BLaER1 treated with 17β-estradiol and CSF1 and Interleukin-3, amounts not matched to agents 10 nM and 100 nM (cell line): ENCODE measurements around the gene PDLIM7.

Source experiments
- H3K27ac ChIP-seq, 11 experiments: shearing (Covaris generic); formaldehyde crosslinking; 2 replicates each; pipeline ENCODE4 v1.8.1; 2022
- H3K27me3 ChIP-seq, 11 experiments: shearing (Covaris generic); formaldehyde crosslinking; 2 replicates each; pipeline ENCODE4 v1.8.1; 2022
- H3K36me3 ChIP-seq, 11 experiments: shearing (Covaris generic); formaldehyde crosslinking; 2 replicates each; pipeline ENCODE4 v1.8.1; 2022
- H3K4me1 ChIP-seq, 10 experiments: shearing (Covaris generic); formaldehyde crosslinking; 2 replicates each; pipeline ENCODE4 v1.8.1; 2022
- H3K4me2 ChIP-seq, 11 experiments: shearing (Covaris generic); formaldehyde crosslinking; 2 replicates each; pipeline ENCODE4 v1.8.1; 2022
- H3K4me3 ChIP-seq, 10 experiments: shearing (Covaris generic); formaldehyde crosslinking; 2 replicates each; pipeline ENCODE4 v1.8.1; 2022
- H3K9ac ChIP-seq, 11 experiments: shearing (Covaris generic); formaldehyde crosslinking; 2 replicates each; pipeline ENCODE4 v1.8.1; 2022
- H3K9me3 ChIP-seq, 11 experiments: shearing (Covaris generic); formaldehyde crosslinking; replicated peaks in 1 of 11; 2 replicates each; pipeline ENCODE4 v1.8.1; 2022
- H4K20me1 ChIP-seq, 11 experiments: shearing (Covaris generic); formaldehyde crosslinking; 2 replicates each; pipeline ENCODE4 v1.8.1; 2022
- Cebpa-rat ChIP-seq, 11 experiments: shearing (Covaris generic); IDR thresholded peaks; 2 replicates each; pipeline ENCODE4 v1.8.1; 2022

The PDLIM7 gene

DNA sequence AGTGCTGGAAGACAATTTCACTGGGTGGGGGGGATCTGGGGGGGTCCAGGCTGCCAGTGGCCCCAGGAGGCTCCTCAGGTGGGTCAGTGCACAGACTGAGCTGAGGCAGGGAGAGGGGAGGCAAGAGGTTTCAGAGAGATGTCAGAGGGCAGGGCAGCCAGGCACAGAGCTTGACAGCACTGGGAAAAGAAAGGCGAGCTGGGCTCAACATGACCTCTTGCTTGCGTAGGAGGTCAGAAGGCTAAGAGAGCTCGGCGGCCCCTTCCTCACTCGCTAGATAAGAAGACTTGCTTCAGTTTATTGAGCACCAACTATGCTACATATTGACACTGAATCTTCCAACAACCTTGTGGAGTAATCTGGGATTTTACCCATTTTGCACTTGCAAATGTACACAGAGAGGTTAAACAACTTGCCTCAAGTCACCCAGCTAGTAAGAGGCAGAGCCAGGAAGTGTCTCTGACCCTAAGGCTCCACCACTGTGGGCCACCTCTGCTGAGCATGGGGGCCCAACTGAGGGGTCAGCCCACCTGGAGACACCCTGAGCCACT lies 3.5 kb downstream of the PDLIM7 start:
- peaks cover 0 to 9% (median 0%) of the 10 kb centered on the region in 11 experiments; a peak in 4 of 22 replicates for H3K27me3 ChIP-seq
- H3K36me3 ChIP-seq: peaks cover 25 to 54% (median 40%) of the 10 kb centered on the region in 11 experiments; a peak in 21 of 22 replicates
- H3K4me3 ChIP-seq: peak overlapping the region in 2 of 10 experiments; percentile 88 to 89; a peak in 6 of 20 replicates
- peak overlapping the region; percentile 97 to 100 (median 100) for H3K4me2 ChIP-seq
- no peak for TF ChIP-seq Cebpa-rat (IDR thresholded peaks at IDR 0.05)
- no peaks in the 10 kb centered on the region for H3K9me3 ChIP-seq
- peaks cover 24 to 76% (median 46%) of the 10 kb centered on the region in 11 experiments; a peak in 21 of 22 replicates for H4K20me1 ChIP-seq
- H3K4me1 ChIP-seq: peaks cover 81 to 90% (median 87%) of the 10 kb centered on the region in 10 experiments
- H3K9ac ChIP-seq: peak overlapping the region in 10 of 11 experiments; percentile 79 to 91 (median 88); a peak in 18 of 22 replicates
- H3K27ac ChIP-seq: peak overlapping the region in 10 of 11 experiments; percentile 70 to 93 (median 88); a peak in 20 of 22 replicates

DNA sequence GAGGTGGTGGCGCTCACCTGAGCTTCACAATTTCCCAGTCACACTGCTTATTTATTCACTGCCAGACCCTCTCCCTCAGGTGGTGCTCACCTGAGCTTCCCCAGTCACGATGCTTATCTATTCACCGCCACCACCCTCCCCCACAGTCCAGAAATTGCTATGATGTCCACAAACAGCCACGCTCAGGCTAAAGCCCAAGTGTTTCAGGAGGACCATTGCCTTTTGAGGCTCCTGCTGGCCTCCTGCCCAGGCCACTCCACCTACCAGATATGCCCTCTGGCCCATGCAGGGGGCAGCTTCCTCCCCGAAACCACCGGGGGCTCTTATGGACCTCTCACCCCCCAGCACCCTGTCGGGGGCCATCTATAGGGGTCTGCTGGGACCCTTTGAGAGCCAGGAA lies 4.6 kb downstream of the PDLIM7 start:
- peaks cover 33 to 65% (median 50%) of the 10 kb centered on the region in 11 experiments for H3K36me3 ChIP-seq
- H3K4me1 ChIP-seq: peaks cover 71 to 89% (median 86%) of the 10 kb centered on the region in 10 experiments
- no peak overlapping the region for H3K4me3 ChIP-seq
- TF ChIP-seq Cebpa-rat (IDR thresholded peaks at IDR 0.05): no peak
- no peaks in the 10 kb centered on the region for H3K27me3 ChIP-seq
- H3K9me3 ChIP-seq: no peaks in the 10 kb centered on the region
- peak overlapping the region in 10 of 11 experiments; percentile 70 to 93 (median 88); a peak in 18 of 22 replicates for H3K27ac ChIP-seq
- peaks cover 31 to 82% (median 54%) of the 10 kb centered on the region in 11 experiments for H4K20me1 ChIP-seq
- H3K4me2 ChIP-seq: peak overlapping the region; percentile 97 to 100 (median 100); a peak in 20 of 22 replicates
- H3K9ac ChIP-seq: peak overlapping the region in 9 of 11 experiments; percentile 84 to 91 (median 89); a peak in 15 of 22 replicates

DNA sequence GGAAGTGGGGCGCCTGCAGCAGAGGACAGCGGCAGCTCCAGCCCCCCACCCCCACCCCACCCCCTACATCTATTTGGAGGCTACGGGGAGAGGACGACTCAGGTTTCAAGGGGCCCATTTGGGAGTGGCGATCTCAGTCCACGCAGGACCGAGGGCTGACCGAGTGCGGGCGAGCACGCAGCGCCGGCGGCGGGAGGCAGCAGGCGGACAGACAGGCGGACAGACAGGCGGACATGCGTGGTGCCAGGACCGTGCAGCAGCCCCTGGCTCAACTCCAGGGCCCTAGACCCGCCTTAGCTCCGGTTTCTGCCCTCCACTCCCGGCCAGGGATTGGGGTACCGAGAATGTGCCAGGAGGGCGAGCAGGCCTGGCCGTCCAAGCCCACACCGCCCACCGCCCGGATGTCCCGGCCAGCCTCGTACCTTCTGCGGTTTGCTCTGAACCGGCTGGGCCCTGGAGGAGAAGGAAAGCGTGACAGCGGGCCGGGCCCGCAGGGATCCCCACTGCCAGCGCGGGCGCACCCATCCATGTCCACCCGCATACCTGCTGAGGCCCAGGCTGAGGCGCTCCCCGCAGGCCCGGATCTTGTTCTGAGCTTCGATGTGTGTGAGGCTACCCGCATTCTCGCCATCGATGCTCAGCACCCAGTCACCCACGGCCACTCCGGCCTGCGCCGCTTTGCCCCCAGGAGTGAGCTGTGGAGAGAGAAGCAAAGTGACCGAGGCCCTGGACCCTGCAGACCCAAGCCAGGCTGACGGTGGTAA lies 5.2 kb downstream of the PDLIM7 start:
- Histone ChIP-seq H3K27ac (peak overlapping the region in 9 of 11 experiments; percentile 84 to 93 (median 90); a peak in 17 of 22 replicates), H3K4me1 (peaks cover 71 to 90% (median 84%) of the 10 kb centered on the region in 10 experiments), H3K36me3 (peaks cover 40 to 71% (median 57%) of the 10 kb centered on the region in 11 experiments), H4K20me1 (peaks cover 31 to 86% (median 60%) of the 10 kb centered on the region in 11 experiments), H3K27me3 (no peaks in the 10 kb centered on the region), H3K4me2 (peak overlapping the region in 10 of 11 experiments; percentile 35 to 100 (median 100); a peak in 15 of 22 replicates), H3K4me3 (no peak overlapping the region), H3K9ac (peak overlapping the region in 8 of 11 experiments; percentile 86 to 91 (median 90); a peak in 10 of 22 replicates), H3K9me3 (no peaks in the 10 kb centered on the region)
- TF ChIP-seq Cebpa-rat (IDR thresholded peaks at IDR 0.05): no peak

DNA sequence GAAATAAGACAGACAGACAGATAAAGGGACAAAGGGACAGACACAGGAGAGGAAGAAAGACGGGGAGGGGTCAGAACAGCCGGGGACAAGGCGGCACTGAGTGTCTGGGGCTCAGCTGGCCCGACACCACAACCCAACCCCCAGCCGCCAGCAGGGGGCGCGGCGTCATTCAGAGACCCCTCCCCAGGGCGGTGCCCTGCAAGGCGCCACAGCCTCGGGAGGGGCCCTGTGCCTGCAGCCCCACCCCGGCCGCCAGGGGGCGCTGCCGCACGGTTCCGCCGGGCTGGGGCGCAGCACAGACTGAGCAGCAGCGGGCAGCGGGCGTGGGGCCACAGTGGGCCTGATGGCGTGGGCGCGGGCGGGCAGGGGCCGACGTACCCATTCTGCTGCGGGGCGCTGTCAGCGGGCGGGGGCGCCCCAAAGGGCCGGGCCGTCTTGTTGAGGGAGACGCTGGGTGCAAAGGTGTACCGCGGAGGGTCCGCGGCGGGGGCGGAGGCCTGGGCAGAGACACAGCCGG lies 5.9 kb downstream of the PDLIM7 start:
- Histone ChIP-seq H3K4me1 (peaks cover 69 to 90% (median 82%) of the 10 kb centered on the region in 10 experiments), H3K27ac (peak overlapping the region in 8 of 11 experiments; percentile 49 to 82 (median 68); a peak in 16 of 22 replicates), H3K36me3 (peaks cover 45 to 78% (median 63%) of the 10 kb centered on the region in 11 experiments), H3K9me3 (no peaks in the 10 kb centered on the region), H4K20me1 (peaks cover 29 to 91% (median 63%) of the 10 kb centered on the region in 11 experiments), H3K27me3 (no peaks in the 10 kb centered on the region), H3K4me2 (peak overlapping the region; percentile 74 to 97 (median 83); a peak in 21 of 22 replicates), H3K4me3 (peak overlapping the region in 4 of 10 experiments; percentile 7 to 43 (median 32); a peak in 2 of 20 replicates), H3K9ac (peak overlapping the region in 8 of 11 experiments; percentile 31 to 76 (median 62); a peak in 13 of 22 replicates)
- no peak for TF ChIP-seq Cebpa-rat (IDR thresholded peaks at IDR 0.05)

DNA sequence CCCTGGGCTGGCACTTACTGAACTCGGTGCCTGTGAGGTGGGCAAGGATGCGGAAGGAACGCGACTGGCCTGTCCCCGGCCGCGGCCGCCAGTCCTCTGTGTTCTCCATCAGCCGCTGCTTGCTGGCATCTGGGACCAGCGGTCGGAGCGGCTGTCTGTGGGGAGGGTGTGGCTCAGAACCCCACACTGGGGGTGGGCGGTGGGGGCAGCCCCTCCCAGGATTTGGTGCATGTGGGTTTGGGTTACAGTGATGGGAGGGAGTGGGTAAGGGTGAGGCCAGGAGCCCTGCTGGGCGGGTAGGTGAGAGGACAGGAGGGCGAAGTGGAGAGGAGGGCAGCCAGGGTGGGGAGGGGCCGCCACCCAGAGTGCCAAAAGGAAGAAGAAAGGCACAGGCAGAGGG lies 6.4 kb downstream of the PDLIM7 start:
- Histone ChIP-seq H3K9ac (peak overlapping the region in 8 of 11 experiments; percentile 31 to 76 (median 62); a peak in 16 of 22 replicates), H3K4me1 (peaks cover 64 to 85% (median 77%) of the 10 kb centered on the region in 10 experiments), H4K20me1 (peaks cover 24 to 91% (median 63%) of the 10 kb centered on the region in 11 experiments), H3K27ac (peak overlapping the region in 8 of 11 experiments; percentile 49 to 82 (median 68); a peak in 16 of 22 replicates), H3K36me3 (peaks cover 48 to 82% (median 68%) of the 10 kb centered on the region in 11 experiments), H3K9me3 (no peaks in the 10 kb centered on the region), H3K4me2 (peak overlapping the region; percentile 74 to 97 (median 83)), H3K4me3 (peak overlapping the region in 6 of 10 experiments; percentile 7 to 43 (median 32); a peak in 7 of 20 replicates), H3K27me3 (no peaks in the 10 kb centered on the region)
- TF ChIP-seq Cebpa-rat (IDR thresholded peaks at IDR 0.05): no peak

DNA sequence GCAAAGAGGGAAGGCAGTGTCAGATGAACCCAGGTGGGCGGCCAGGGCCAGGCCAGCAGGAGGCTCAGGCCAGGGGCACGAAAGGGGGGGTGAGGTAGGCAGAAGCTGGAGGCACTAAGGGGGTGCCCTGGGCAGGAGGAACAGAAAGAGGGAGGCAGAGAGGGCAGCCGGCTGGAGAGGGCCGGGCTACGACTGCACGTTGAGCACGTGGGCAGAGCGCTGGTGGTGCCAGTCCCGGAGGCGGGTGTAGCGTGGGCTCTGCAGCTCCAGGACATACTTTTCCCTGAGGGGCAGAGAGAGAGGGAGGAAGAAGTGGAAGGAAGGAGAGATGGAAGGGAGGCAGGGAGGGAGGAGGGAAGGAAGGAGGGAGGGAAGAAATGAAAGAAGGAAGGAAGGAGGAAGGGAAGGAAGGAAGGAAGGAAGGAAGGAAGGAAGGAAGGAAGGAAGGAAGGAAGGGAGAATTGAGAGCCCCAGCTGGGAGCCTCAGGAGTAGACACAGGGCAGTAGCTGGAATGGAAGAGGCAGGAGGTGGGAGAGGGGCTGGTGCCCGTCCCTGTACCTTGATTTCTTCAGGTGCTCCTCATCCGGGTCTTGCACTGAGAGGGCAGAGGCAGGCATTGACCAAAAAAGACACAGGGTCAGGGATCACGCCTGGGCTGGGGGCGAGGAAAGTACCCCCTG lies 7.0 kb downstream of the PDLIM7 start:
- no peaks in the 10 kb centered on the region for H3K27me3 ChIP-seq
- no peaks in the 10 kb centered on the region for H3K9me3 ChIP-seq
- H3K4me2 ChIP-seq: peak overlapping the region; percentile 74 to 97 (median 83)
- peak overlapping the region in 6 of 10 experiments; percentile 7 to 43 (median 32); a peak in 8 of 20 replicates for H3K4me3 ChIP-seq
- peak overlapping the region in 9 of 11 experiments; percentile 2 to 76 (median 60); a peak in 15 of 22 replicates for H3K9ac ChIP-seq
- peak overlapping the region in 9 of 11 experiments; percentile 1 to 82 (median 66); a peak in 16 of 22 replicates for H3K27ac ChIP-seq
- peaks cover 58 to 83% (median 74%) of the 10 kb centered on the region in 10 experiments for H3K4me1 ChIP-seq
- H3K36me3 ChIP-seq: peaks cover 53 to 82% (median 72%) of the 10 kb centered on the region in 11 experiments
- no peak for TF ChIP-seq Cebpa-rat (IDR thresholded peaks at IDR 0.05)
- peaks cover 19 to 91% (median 60%) of the 10 kb centered on the region in 11 experiments; a peak in 21 of 22 replicates for H4K20me1 ChIP-seq

DNA sequence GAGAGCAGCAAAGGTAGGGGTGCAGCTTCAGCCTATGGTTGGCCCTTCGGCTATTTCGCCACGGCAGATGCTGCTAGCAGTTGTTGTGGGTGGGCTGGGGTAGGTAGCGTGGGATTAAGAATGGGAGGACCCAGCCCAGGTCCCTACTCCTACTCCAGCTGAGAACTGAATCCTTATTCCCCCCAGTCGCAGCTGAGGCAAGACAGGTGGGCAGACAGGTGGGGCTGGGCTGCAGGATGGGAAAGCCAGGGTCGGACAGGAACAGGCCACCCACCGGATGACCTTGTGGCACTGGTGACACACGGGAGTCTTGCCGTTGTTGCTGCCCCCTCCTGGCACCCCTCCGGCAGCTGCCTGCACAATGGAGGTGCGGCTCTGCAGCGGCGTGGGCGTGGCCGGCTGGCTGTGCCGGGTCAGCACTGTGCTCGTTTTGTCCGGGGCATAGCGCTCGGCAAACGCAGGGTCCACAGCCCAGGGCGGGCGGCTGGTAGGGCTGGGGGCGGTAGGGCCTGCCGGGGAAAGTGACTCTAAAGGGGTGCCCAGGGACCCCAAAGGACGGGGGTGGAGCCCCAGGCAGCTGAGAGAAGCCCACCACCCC lies 8.2 kb downstream of the PDLIM7 start:
- peak overlapping the region in 2 of 10 experiments; percentile 9 to 24; a peak in 2 of 20 replicates for H3K4me3 ChIP-seq
- no peaks in the 10 kb centered on the region for H3K27me3 ChIP-seq
- peaks cover 65 to 92% (median 85%) of the 10 kb centered on the region in 11 experiments for H3K36me3 ChIP-seq
- no peaks in the 10 kb centered on the region for H3K9me3 ChIP-seq
- peaks cover 19 to 96% (median 64%) of the 10 kb centered on the region in 11 experiments; a peak in 21 of 22 replicates for H4K20me1 ChIP-seq
- H3K27ac ChIP-seq: peak overlapping the region in 6 of 11 experiments; percentile 2 to 82 (median 73); a peak in 9 of 22 replicates
- TF ChIP-seq Cebpa-rat (IDR thresholded peaks at IDR 0.05): no peak
- peaks cover 46 to 76% (median 67%) of the 10 kb centered on the region in 10 experiments for H3K4me1 ChIP-seq
- H3K9ac ChIP-seq: peak overlapping the region in 8 of 11 experiments; percentile 19 to 76 (median 62); a peak in 14 of 22 replicates
- peak overlapping the region; percentile 74 to 97 (median 83); a peak in 21 of 22 replicates for H3K4me2 ChIP-seq
